ENCODE results near the gene PLTP. TPM values are rescaled to one million over a fixed set of nuclear protein-coding genes. Genes with fewer than 3 reads are reported as not detected.

Gene PLTP
- total RNA-seq, 4 donors from 2014 or later: 74.7 to 713 (median 134) TPM

DNA sequence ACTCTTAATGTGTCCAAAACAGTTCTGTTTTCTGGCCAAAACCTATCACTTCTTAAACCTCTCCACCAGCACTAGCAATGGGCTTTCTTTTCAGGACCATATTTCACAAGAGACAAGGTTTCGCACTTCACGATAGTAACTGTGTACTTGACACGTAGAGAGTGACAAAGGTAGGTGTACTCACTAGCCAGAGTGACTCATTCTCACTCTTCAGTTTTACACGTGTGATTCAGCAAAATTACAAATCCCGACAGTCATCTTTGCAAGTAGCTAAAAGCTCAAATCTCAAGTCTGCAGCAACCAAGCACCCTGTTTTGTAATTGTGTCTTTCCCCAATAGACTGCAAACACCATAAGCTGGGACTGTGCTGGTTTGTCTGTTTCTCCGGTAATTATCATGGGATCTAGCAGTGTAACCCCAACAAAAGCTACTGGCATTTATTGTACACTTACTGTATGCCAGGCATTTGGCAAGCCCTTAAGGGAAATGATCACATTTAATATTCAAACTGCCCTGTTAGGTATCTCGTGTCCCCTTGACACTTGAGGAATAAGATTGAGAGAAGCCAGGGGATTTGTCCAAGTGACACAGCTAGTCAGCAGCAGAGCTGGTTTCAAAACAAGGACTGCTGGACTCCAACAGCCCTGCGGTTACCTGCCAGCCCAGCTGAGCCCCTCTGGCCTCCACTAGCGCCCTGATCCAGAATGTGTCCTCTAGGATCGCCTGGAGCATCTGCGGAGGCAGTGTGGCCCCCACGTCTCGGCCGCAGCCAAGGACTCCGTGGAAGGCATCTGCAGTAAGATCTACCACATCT is 32.4 kb upstream of the PLTP start:
- no peak overlapping the region for H3K27ac ChIP-seq
- peaks cover 9 to 100% (median 64%) of the 10 kb centered on the region in 3 donors for H3K36me3 ChIP-seq
- peaks cover 0 to 26% (median 2%) of the 10 kb centered on the region in 4 donors for H3K4me1 ChIP-seq
- 85 to 87% methylated on average over 12 to 15 of the region's 15 CpGs for WGBS, 2 donors
- H3K4me3 ChIP-seq: no peak overlapping the region
- H3K9me3 ChIP-seq: no peaks in the 10 kb centered on the region
- TF ChIP-seq POLR2A (IDR thresholded peaks at IDR 0.05) (no peak), EP300 (IDR thresholded peaks at IDR 0.05) (no peak)
- TF ChIP-seq, protein P1, sequence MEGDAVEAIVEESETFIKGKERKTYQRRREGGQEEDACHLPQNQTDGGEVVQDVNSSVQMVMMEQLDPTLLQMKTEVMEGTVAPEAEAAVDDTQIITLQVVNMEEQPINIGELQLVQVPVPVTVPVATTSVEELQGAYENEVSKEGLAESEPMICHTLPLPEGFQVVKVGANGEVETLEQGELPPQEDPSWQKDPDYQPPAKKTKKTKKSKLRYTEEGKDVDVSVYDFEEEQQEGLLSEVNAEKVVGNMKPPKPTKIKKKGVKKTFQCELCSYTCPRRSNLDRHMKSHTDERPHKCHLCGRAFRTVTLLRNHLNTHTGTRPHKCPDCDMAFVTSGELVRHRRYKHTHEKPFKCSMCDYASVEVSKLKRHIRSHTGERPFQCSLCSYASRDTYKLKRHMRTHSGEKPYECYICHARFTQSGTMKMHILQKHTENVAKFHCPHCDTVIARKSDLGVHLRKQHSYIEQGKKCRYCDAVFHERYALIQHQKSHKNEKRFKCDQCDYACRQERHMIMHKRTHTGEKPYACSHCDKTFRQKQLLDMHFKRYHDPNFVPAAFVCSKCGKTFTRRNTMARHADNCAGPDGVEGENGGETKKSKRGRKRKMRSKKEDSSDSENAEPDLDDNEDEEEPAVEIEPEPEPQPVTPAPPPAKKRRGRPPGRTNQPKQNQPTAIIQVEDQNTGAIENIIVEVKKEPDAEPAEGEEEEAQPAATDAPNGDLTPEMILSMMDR (IDR thresholded peaks at IDR 0.05): no peak
- no peak for DNase-seq (ENCODE audit: low spot score in 2 of 2)
- no peaks in the 10 kb centered on the region for H3K27me3 ChIP-seq

DNA sequence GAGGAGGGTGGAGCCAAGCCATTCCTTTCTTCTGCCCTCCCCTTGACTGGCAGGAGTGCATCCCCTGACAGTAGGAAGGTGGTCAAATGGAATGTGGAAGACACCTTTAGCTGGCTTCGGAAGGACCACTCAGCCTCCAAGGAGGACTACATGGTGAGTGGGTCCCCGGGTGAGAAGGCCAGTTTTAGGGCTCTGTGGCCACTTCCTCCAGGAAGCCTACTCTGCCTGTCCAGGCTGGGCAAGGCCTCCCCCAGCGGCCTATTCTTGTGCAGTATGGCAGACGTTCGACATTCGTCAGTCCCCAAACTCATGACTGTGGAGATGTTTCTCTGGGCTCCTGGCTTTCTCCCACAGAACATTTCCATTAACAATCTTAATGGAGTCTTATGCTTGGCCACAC is 31.7 kb upstream of the PLTP start:
- H3K27ac ChIP-seq: no peak overlapping the region
- H3K9me3 ChIP-seq: no peaks in the 10 kb centered on the region
- H3K4me1 ChIP-seq: peaks cover 0 to 26% (median 2%) of the 10 kb centered on the region in 4 donors
- TF ChIP-seq EP300 (IDR thresholded peaks at IDR 0.05) (no peak), POLR2A (IDR thresholded peaks at IDR 0.05) (no peak)
- TF ChIP-seq, protein P1 (IDR thresholded peaks at IDR 0.05): no peak
- no peaks in the 10 kb centered on the region for H3K27me3 ChIP-seq
- WGBS, 2 donors: 87 to 90% methylated on average over 6 of the region's 6 CpGs
- H3K4me3 ChIP-seq: no peak overlapping the region
- peaks cover 9 to 100% (median 65%) of the 10 kb centered on the region in 3 donors for H3K36me3 ChIP-seq
- DNase-seq (ENCODE audit: low spot score in 2 of 2): no peak

DNA sequence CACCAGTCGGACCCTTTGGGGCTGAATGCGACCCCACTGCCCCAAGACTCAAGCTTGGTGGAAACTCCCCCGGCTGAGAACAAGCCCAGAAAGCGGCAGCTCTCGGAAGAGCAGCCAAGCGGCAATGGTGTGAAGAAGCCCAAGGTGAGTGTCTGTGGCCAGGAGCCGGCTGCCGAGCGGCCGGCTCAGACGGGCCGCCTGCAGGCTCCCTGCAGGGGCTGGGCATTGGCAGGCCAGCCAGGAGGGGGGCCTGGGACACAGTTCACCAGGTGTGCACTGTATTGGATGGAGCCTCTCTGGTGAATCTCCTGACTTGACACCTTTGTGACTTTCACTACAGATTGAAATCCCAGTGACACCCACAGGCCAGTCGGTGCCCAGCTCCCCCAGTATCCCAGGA is 28.5 kb upstream of the PLTP start:
- no peak for DNase-seq (ENCODE audit: low spot score in 2 of 2)
- Histone ChIP-seq H3K4me1 (peaks cover 0 to 27% (median 8%) of the 10 kb centered on the region in 4 donors), H3K4me3 (no peak overlapping the region), H3K27ac (no peak overlapping the region), H3K36me3 (peaks cover 14 to 85% (median 51%) of the 10 kb centered on the region in 3 donors), H3K27me3 (no peaks in the 10 kb centered on the region), H3K9me3 (no peaks in the 10 kb centered on the region)
- TF ChIP-seq, protein P1 (IDR thresholded peaks at IDR 0.05): no peak
- TF ChIP-seq POLR2A (IDR thresholded peaks at IDR 0.05): no peak
- TF ChIP-seq EP300 (IDR thresholded peaks at IDR 0.05): no peak
- 86 to 88% methylated on average over 13 of the region's 13 CpGs for WGBS, 2 donors

DNA sequence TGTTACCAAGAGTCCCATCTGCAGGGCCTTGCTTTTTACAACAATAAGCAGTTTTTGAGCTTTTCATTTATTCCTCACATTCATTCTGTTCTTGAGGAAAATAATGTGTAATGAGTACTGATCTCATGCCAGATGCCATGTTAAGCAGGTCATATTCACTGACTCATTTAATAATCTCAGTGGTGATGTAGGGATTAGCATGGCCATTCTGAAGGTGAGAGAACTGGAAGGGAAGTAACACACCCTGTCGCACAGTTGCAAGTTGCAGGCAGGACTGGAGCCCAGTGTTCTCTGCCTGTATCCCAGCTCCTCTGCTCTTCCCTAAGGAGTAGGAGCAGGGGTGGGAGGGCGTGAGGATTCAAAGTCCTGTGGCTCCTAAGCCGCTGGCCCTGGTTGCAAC is 28.1 kb upstream of the PLTP start:
- DNase-seq (ENCODE audit: low spot score in 2 of 2): no peak
- TF ChIP-seq EP300 (IDR thresholded peaks at IDR 0.05) (no peak), POLR2A (IDR thresholded peaks at IDR 0.05) (no peak)
- TF ChIP-seq, protein P1 (IDR thresholded peaks at IDR 0.05): no peak
- peaks cover 14 to 81% (median 49%) of the 10 kb centered on the region in 3 donors for H3K36me3 ChIP-seq
- peaks cover 0 to 26% (median 8%) of the 10 kb centered on the region in 4 donors for H3K4me1 ChIP-seq
- 93 to 95% methylated on average over 1 to 3 of the region's 3 CpGs for WGBS, 2 donors
- no peak overlapping the region for H3K4me3 ChIP-seq
- no peaks in the 10 kb centered on the region for H3K9me3 ChIP-seq
- no peaks in the 10 kb centered on the region for H3K27me3 ChIP-seq
- no peak overlapping the region for H3K27ac ChIP-seq

DNA sequence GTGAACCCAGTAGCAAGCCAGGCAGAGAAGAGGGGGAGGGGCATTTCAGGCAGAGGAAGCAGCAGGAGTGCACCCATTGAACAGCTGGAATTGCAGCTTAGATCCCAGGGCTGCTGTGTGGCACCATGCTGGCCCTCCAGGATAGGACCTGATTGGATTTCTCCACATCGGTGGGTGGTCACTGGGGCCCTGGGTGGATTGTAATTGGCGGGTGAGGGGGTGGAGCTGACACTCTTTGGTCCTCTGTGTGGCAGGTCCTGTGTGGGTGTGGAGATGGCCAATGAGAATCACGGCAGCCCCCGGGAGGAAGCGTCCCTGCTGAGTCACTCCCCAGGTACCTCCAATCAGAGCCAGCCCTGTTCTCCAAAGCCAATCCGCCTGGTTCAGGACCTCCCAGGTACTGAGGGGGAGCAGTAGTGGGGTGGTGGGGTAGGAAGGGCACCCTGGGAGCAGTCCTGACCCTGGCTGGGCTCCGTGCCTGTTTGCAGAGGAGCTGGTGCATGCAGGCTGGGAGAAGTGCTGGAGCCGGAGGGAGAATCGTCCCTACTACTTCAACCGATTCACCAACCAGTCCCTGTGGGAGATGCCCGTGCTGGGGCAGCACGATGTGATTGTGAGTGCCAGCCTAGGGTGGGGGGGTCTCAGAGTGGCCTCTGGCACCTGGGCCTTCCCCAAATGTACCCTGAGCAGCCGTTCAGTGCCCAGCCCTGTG is 26.9 kb upstream of the PLTP start:
- peaks cover 0 to 26% (median 8%) of the 10 kb centered on the region in 4 donors for H3K4me1 ChIP-seq
- TF ChIP-seq EP300 (IDR thresholded peaks at IDR 0.05): no peak
- no peak for TF ChIP-seq POLR2A (IDR thresholded peaks at IDR 0.05)
- TF ChIP-seq, protein P1 (IDR thresholded peaks at IDR 0.05): no peak
- no peak overlapping the region for H3K4me3 ChIP-seq
- no peaks in the 10 kb centered on the region for H3K9me3 ChIP-seq
- peaks cover 14 to 69% (median 42%) of the 10 kb centered on the region in 3 donors for H3K36me3 ChIP-seq
- 82 to 92% methylated on average over 13 of the region's 13 CpGs for WGBS, 2 donors
- no peaks in the 10 kb centered on the region for H3K27me3 ChIP-seq
- H3K27ac ChIP-seq: no peak overlapping the region
- DNase-seq (ENCODE audit: low spot score in 2 of 2): no peak
